HCT116 (cell line): ENCODE results near the gene C10orf120. TPM values are rescaled to one million over a fixed set of nuclear protein-coding genes. Genes with fewer than 3 reads are reported as not detected.

Source experiments
- ATAC-seq: fragments of 200-7000 bp; cut with Tn5 transposase; 2 replicates; pipeline ENCODE4 v1.9.1; 2020; ENCODE audit warnings: mild to moderate bottlenecking, moderate library complexity
- BruUV-seq: library from RNA; stranded (reverse); fragments of 400-500 nt; replicated peaks from 2 replicates; lab custom pipeline; 2021; lab: Mats Ljungman, UMichigan
- CTCF ChIA-PET: fragments of 300-600 bp; sonication (Branson Sonifier 250); formaldehyde crosslinking; loops from one replicate; lab custom pipeline; 2021; ENCODE audit warnings: antibody characterized with exemption; lab: Charles Lee
- POLR2A ChIA-PET: fragments of 300-600, 350-600 bp; sonication (Branson Sonifier 250); formaldehyde crosslinking; loops from one replicate; lab custom pipeline; 2021; ENCODE audit warnings: antibody characterized with exemption; lab: Charles Lee
- RAD21 ChIA-PET, 2 experiments: fragments of 300-600 bp; sonication (Branson Sonifier 250); formaldehyde crosslinking; loops; one replicate each; lab custom pipeline; 2023; ENCODE audit warnings: low total read pairs in 2 of 2; ENCODE audit not compliant: uncharacterized antibody in 2 of 2, unreplicated experiment in 2 of 2, low non-redundant PET in 1 of 2; lab: Charles Lee
- DNase-seq: peaks from one replicate; pipeline ENCODE4 v3.0.0-alpha.2; 2010; ENCODE audit warnings: low read depth, low spot score
- H2AFZ ChIP-seq: fragments of 200-600 bp; shearing (Covaris generic), sonication (generic); 2 replicates; pipeline ENCODE4 v1.6.1; 2017; ENCODE audit warnings: low read depth, mixed run types, mixed read lengths, antibody characterized with exemption, low read length; ENCODE audit not compliant: poor library complexity, severe bottlenecking
- H3K27ac ChIP-seq: 2 replicates; pipeline ENCODE4 v1.5.1; 2012; ENCODE audit warnings: low read depth, low read length
- H3K27me3 ChIP-seq: fragments of 200-600 bp; sonication (generic); 2 replicates; pipeline ENCODE4 v1.6.1; 2016; ENCODE audit warnings: mixed run types, low read length, mixed read lengths; ENCODE audit not compliant: insufficient read depth
- H3K36me3 ChIP-seq, 2 experiments: fragments of 200-500 bp in 1 of 2; fragments of 200-600 bp in 1 of 2; sonication (Bioruptor generic) in 1 of 2; sonication (generic) in 1 of 2; 2 replicates each; pipeline versions ENCODE4 v1.5.1 to v1.6.1; 2014 to 2016; ENCODE audit warnings: low read length in 2 of 2, inconsistent platforms in 1 of 2, mixed read lengths in 1 of 2, mixed run types in 1 of 2; ENCODE audit not compliant: insufficient read depth in 2 of 2, control insufficient read depth in 1 of 2
- H3K4me1 ChIP-seq, 2 experiments: fragments of 200-600 bp in 1 of 2; sonication (generic) in 1 of 2; 2 replicates each; pipeline versions ENCODE4 v1.5.1 to v1.6.1; 2012 to 2017; ENCODE audit warnings: low read length in 2 of 2, inconsistent platforms in 1 of 2, mild to moderate bottlenecking in 1 of 2, mixed read lengths in 1 of 2, mixed run types in 1 of 2, moderate library complexity in 1 of 2; ENCODE audit not compliant: insufficient read depth in 2 of 2, control insufficient read depth in 1 of 2
- H3K4me2 ChIP-seq: fragments of 200-600 bp; sonication (generic); 2 replicates; pipeline ENCODE4 v1.6.1; 2017; ENCODE audit warnings: mixed run types, low read length, mixed read lengths
- H3K4me3 ChIP-seq, 2 experiments: fragments of 200-600 bp in 1 of 2; sonication (generic) in 1 of 2; replicated peaks in 1 of 2; 2 replicates each; pipeline ENCODE4 v1.5.1; 2011 to 2016; ENCODE audit warnings: low read length in 2 of 2, control low read depth in 1 of 2, low read depth in 1 of 2, mild to moderate bottlenecking in 1 of 2, mixed read lengths in 1 of 2, mixed run types in 1 of 2
- H3K79me2 ChIP-seq: fragments of 200-600 bp; sonication (generic); 2 replicates; pipeline ENCODE4 v1.6.1; 2017; ENCODE audit warnings: mild to moderate bottlenecking, mixed run types, low read length, moderate library complexity, mixed read lengths; ENCODE audit not compliant: insufficient read depth
- H3K9ac ChIP-seq: fragments of 200-600 bp; sonication (generic); 2 replicates; pipeline ENCODE4 v1.6.1; 2016; ENCODE audit warnings: low read length, mixed read lengths
- H3K9me2 ChIP-seq: fragments of 200-600 bp; sonication (generic), shearing (Covaris generic); 2 replicates; pipeline ENCODE4 v1.6.1; 2017; ENCODE audit warnings: mixed run types, mild to moderate bottlenecking, moderate library complexity; ENCODE audit not compliant: insufficient read depth
- H3K9me3 ChIP-seq, 2 experiments: fragments of 200-500 bp in 1 of 2; fragments of 200-600 bp in 1 of 2; sonication (Bioruptor generic) in 1 of 2; sonication (generic) in 1 of 2; 2 replicates each; pipeline ENCODE4 v1.6.1; 2014 to 2017; ENCODE audit warnings: low read length in 2 of 2, mixed read lengths in 2 of 2, inconsistent platforms in 1 of 2, low read depth in 1 of 2, mild to moderate bottlenecking in 1 of 2, mixed run types in 1 of 2, moderate library complexity in 1 of 2; ENCODE audit not compliant: control insufficient read depth in 1 of 2, insufficient read depth in 1 of 2
- H4K20me1 ChIP-seq: fragments of 200-600 bp; sonication (generic), shearing (Covaris generic); 2 replicates; pipeline ENCODE4 v1.6.1; 2017; ENCODE audit warnings: mixed run types, mild to moderate bottlenecking, moderate library complexity; ENCODE audit not compliant: insufficient read depth
- CEBPB ChIP-seq: IDR thresholded peaks from 2 replicates; pipeline ENCODE4 v1.6.1; 2012; ENCODE audit warnings: low read depth
- ELF1 ChIP-seq: IDR thresholded peaks from 2 replicates; pipeline ENCODE4 v1.6.1; 2012; ENCODE audit warnings: low read depth, borderline replicate concordance
- EZH2 ChIP-seq: fragments of 200-600 bp; sonication (generic); IDR thresholded peaks from 2 replicates; pipeline ENCODE4 v1.6.1; 2017; ENCODE audit warnings: antibody characterized with exemption, mixed run types
- EZH2phosphoT487 ChIP-seq: fragments of 200-600 bp; IDR thresholded peaks from 2 replicates; pipeline ENCODE4 v1.6.1; 2018; ENCODE audit warnings: antibody characterized with exemption, borderline replicate concordance
- FOSL1 ChIP-seq: IDR thresholded peaks from 2 replicates; pipeline ENCODE4 v1.6.1; 2012; ENCODE audit warnings: low read depth
- POLR2A ChIP-seq: IDR thresholded peaks from 2 replicates; pipeline ENCODE4 v1.7.0; 2011; ENCODE audit warnings: borderline replicate concordance; ENCODE audit not compliant: insufficient read depth, insufficient read length; ENCODE audit errors: extremely low read depth
- POLR2AphosphoS5 ChIP-seq: IDR thresholded peaks from 2 replicates; pipeline ENCODE4 v1.6.1; 2011; ENCODE audit warnings: mild to moderate bottlenecking, low read depth, low read length, moderate library complexity
- SIN3A ChIP-seq: IDR thresholded peaks from 2 replicates; pipeline ENCODE4 v1.6.1; 2012; ENCODE audit warnings: low read depth
- SRF ChIP-seq: IDR thresholded peaks from 2 replicates; pipeline ENCODE4 v1.6.1; 2012; ENCODE audit warnings: low read depth
- TCF7L2 ChIP-seq: IDR thresholded peaks from 2 replicates; pipeline ENCODE4 v1.7.0; 2011; ENCODE audit warnings: borderline replicate concordance, inconsistent platforms; ENCODE audit not compliant: insufficient read depth, insufficient read length; ENCODE audit errors: extremely low read depth
- intact Hi-C: fragments of 100-400 bp; cut with micrococcal nuclease; formaldehyde crosslinking; loops from 2 replicates; pipeline ENCODE4 v1.10.0; 2022
- total RNA-seq: library from RNA; stranded (reverse); gene quantifications from one replicate; pipeline ENCODE4 v1.2.1, GENCODE V29; 2021; ENCODE audit not compliant: unreplicated experiment
- TF ChIP-seq, protein P1 (sequence below), 3 experiments: fragments of 200-600 bp in 1 of 3; sonication (generic) in 1 of 3; IDR thresholded peaks in 2 of 3; conservative IDR thresholded peaks in 1 of 3; 2 replicates each; pipeline ENCODE4 v1.5.1; 2012 to 2017; ENCODE audit warnings: low read depth in 2 of 3, low read length in 2 of 3, antibody characterized with exemption in 1 of 3, borderline replicate concordance in 1 of 3, control low read depth in 1 of 3, mild to moderate bottlenecking in 1 of 3, mixed read lengths in 1 of 3, mixed run types in 1 of 3, moderate library complexity in 1 of 3; ENCODE audit not compliant: insufficient read depth in 1 of 3
- TF ChIP-seq, protein P2 (sequence below): IDR thresholded peaks from 2 replicates; pipeline ENCODE4 v1.6.1; 2012
- TF ChIP-seq, protein P3 (sequence below): IDR thresholded peaks from 2 replicates; pipeline ENCODE4 v1.6.1; 2012; ENCODE audit warnings: low read depth
- TF ChIP-seq, protein P4 (sequence below): IDR thresholded peaks from 2 replicates; pipeline ENCODE4 v1.6.1; 2012

The C10orf120 gene
- total RNA-seq, 1 experiment from 2014 or later: not detected

DNA sequence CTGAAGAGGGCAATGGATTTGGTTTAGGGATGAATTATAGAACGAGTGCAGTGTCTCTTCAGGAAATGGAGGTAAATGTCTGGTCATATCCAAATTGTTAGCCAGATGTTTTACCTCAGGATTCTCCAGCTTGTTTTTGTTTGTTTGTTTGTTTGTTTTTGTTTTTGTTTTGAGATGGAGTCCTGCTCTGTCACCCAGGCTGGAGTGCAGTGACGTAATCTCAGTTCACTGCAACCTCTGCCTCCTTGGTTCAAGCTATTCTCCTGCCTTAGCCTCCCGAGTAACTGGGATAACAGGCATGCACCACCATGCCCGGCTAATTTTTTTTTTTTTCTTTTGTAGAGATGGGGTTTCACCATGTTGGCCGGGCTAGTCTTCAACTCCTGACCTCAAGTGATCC, 6.9 kb downstream of the C10orf120 start:
- Histone ChIP-seq H3K4me1 (no peaks in the 10 kb centered on the region), H4K20me1 (no peaks in the 10 kb centered on the region), H3K4me3 (no peak overlapping the region), H3K36me3 (no peaks in the 10 kb centered on the region), H3K79me2 (no peaks in the 10 kb centered on the region), H3K4me2 (no peak overlapping the region), H3K27me3 (peaks cover 66% of the 10 kb centered on the region), H3K9me2 (no peaks in the 10 kb centered on the region), H3K27ac (no peak overlapping the region), H3K9ac (no peak overlapping the region), H2AFZ (no peak overlapping the region), H3K9me3 (no peaks in the 10 kb centered on the region)
- BruUV-seq: no TSS peak
- TF ChIP-seq, protein P1, sequence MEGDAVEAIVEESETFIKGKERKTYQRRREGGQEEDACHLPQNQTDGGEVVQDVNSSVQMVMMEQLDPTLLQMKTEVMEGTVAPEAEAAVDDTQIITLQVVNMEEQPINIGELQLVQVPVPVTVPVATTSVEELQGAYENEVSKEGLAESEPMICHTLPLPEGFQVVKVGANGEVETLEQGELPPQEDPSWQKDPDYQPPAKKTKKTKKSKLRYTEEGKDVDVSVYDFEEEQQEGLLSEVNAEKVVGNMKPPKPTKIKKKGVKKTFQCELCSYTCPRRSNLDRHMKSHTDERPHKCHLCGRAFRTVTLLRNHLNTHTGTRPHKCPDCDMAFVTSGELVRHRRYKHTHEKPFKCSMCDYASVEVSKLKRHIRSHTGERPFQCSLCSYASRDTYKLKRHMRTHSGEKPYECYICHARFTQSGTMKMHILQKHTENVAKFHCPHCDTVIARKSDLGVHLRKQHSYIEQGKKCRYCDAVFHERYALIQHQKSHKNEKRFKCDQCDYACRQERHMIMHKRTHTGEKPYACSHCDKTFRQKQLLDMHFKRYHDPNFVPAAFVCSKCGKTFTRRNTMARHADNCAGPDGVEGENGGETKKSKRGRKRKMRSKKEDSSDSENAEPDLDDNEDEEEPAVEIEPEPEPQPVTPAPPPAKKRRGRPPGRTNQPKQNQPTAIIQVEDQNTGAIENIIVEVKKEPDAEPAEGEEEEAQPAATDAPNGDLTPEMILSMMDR (IDR thresholded peaks at IDR 0.05 in 2 of 3, conservative IDR thresholded peaks at IDR 0.05 in 1 of 3; ENCODE audit: borderline replicate concordance in 1 of 3, insufficient read depth in 1 of 3, low read depth in 2 of 3, low read length in 2 of 3): no peak
- TF ChIP-seq, protein P2, sequence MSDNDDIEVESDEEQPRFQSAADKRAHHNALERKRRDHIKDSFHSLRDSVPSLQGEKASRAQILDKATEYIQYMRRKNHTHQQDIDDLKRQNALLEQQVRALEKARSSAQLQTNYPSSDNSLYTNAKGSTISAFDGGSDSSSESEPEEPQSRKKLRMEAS: no peak
- no peak for TF ChIP-seq EZH2phosphoT487
- no peak for TF ChIP-seq EZH2
- TF ChIP-seq, protein P3, sequence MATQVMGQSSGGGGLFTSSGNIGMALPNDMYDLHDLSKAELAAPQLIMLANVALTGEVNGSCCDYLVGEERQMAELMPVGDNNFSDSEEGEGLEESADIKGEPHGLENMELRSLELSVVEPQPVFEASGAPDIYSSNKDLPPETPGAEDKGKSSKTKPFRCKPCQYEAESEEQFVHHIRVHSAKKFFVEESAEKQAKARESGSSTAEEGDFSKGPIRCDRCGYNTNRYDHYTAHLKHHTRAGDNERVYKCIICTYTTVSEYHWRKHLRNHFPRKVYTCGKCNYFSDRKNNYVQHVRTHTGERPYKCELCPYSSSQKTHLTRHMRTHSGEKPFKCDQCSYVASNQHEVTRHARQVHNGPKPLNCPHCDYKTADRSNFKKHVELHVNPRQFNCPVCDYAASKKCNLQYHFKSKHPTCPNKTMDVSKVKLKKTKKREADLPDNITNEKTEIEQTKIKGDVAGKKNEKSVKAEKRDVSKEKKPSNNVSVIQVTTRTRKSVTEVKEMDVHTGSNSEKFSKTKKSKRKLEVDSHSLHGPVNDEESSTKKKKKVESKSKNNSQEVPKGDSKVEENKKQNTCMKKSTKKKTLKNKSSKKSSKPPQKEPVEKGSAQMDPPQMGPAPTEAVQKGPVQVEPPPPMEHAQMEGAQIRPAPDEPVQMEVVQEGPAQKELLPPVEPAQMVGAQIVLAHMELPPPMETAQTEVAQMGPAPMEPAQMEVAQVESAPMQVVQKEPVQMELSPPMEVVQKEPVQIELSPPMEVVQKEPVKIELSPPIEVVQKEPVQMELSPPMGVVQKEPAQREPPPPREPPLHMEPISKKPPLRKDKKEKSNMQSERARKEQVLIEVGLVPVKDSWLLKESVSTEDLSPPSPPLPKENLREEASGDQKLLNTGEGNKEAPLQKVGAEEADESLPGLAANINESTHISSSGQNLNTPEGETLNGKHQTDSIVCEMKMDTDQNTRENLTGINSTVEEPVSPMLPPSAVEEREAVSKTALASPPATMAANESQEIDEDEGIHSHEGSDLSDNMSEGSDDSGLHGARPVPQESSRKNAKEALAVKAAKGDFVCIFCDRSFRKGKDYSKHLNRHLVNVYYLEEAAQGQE: no peak
- TF ChIP-seq TCF7L2: no peak
- TF ChIP-seq, protein P4, sequence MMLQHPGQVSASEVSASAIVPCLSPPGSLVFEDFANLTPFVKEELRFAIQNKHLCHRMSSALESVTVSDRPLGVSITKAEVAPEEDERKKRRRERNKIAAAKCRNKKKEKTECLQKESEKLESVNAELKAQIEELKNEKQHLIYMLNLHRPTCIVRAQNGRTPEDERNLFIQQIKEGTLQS: no peak
- TF ChIP-seq SRF: no peak
- TF ChIP-seq CEBPB: no peak
- TF ChIP-seq POLR2AphosphoS5: no peak
- TF ChIP-seq SIN3A: no peak
- TF ChIP-seq ELF1: no peak
- no peak for TF ChIP-seq POLR2A
- no peak for TF ChIP-seq FOSL1
- ChIA-PET CTCF (interaction anchor here (1.6 kb wide), 1 partner anchor 11 kb away, joined by 3 read pairs; no protein-coding TSS in a partner anchor), RAD21 (no interaction called here), POLR2A (no interaction called here)
- no peak for DNase-seq
- intact Hi-C loops: no loop called here
- no peak for ATAC-seq
